Activated T-helper 1 cell treated with anti-CD3 and anti-CD28 coated beads, Interleukin-12 subunit alpha, Interleukin-12 subunit beta, Interleukin-2, Interleukin-4 antibody, amounts not matched to agents 30 ng/mL and 10 ng/mL and 1 ng/mL, durations not matched to agents 14 hours and 24 hours and 36 hours (primary cell): ENCODE results near the gene GFER. TPM values are rescaled to one million over a fixed set of nuclear protein-coding genes. Genes with fewer than 3 reads are reported as not detected.
A peak's percentile ranks its signal among the peaks of the same experiment; 100 is the strongest.

ENCODE experiments used
- DNase-seq: peaks from one replicate; pipeline ENCODE4 v3.0.0; 2021; ENCODE audit warnings: low spot score
- H3K27ac Mint-ChIP-seq: one replicate; pipeline ENCODE4 v1.8.0; 2021; ENCODE audit warnings: mild to moderate bottlenecking, mixed read lengths
- H3K27me3 Mint-ChIP-seq: one replicate; pipeline ENCODE4 v1.8.0; 2022; ENCODE audit warnings: mild to moderate bottlenecking, moderate library complexity, mixed read lengths; ENCODE audit not compliant: insufficient read depth
- H3K36me3 Mint-ChIP-seq: one replicate; pipeline ENCODE4 v1.8.0; 2021; ENCODE audit warnings: low read depth, mixed read lengths
- H3K4me1 Mint-ChIP-seq: one replicate; pipeline ENCODE4 v1.8.0; 2021; ENCODE audit warnings: low read depth, mixed read lengths
- H3K4me3 Mint-ChIP-seq: one replicate; pipeline ENCODE4 v1.8.0; 2021; ENCODE audit warnings: mild to moderate bottlenecking, moderate library complexity, mixed read lengths
- H3K9me3 Mint-ChIP-seq: one replicate; pipeline ENCODE4 v1.8.0; 2021; ENCODE audit warnings: mixed read lengths
- intact Hi-C: fragments of 100-400 bp; cut with micrococcal nuclease; formaldehyde crosslinking; loops from one replicate; pipeline ENCODE4 v1.15.1; 2024
- total RNA-seq: library from RNA; stranded (reverse); gene quantifications from 2 replicates; pipeline ENCODE4 v1.2.3, GENCODE V29; 2022

The GFER gene
- total RNA-seq, 1 donor from 2014 or later = 46.2 TPM

DNA sequence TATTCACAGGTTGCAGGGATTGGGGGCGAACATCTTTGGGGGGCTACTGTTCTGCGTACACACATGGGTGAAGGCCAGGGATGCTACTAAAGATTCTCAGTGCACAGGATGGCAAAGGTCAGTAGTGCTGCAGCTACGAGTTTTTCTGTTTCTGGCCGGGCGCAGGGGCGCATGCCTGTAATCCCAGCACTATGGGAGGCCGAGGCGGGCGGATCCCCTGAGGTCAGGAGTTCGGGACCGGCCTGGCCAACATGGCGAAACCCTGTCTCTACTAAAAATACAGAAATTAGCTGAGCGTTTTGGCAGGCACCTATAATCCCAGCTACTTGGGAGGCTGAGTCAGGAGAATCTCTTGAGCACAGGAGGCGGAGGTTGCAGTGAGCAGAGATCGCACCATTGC is 29.5 kb downstream of the GFER start:
- Mint-ChIP-seq H3K4me3 (no peak overlapping the region), H3K4me1 (peaks cover 9% of the 10 kb centered on the region), H3K9me3 (no peaks in the 10 kb centered on the region), H3K36me3 (peaks cover 6% of the 10 kb centered on the region), H3K27ac (no peak overlapping the region), H3K27me3 (peaks cover 4% of the 10 kb centered on the region)
- no peak for DNase-seq
- intact Hi-C loops = no loop called here

- H3K36me3 Mint-ChIP-seq = peaks cover under 1% of the 10 kb centered on the region
- intact Hi-C loops = no loop called here
Measured at GRCh38 chr16:2015117-2015946, 31.3 kb downstream of the GFER start.

GRCh38 chr16:2015947-2016208 is 31.9 kb downstream of the GFER start:
- Mint-ChIP-seq H3K4me1 (peaks cover 4% of the 10 kb centered on the region), H3K4me3 (no peak overlapping the region), H3K9me3 (no peaks in the 10 kb centered on the region), H3K27ac (no peak overlapping the region), H3K36me3 (no peaks in the 10 kb centered on the region), H3K27me3 (peaks cover 15% of the 10 kb centered on the region)
- intact Hi-C loops = no loop called here
- no peak for DNase-seq

More at GRCh38 chr16:2015117-2015946, 31.3 kb downstream of the GFER start:
- DNase-seq = no peak
- Mint-ChIP-seq H3K4me1 (peaks cover 2% of the 10 kb centered on the region), H3K9me3 (no peaks in the 10 kb centered on the region), H3K4me3 (no peak overlapping the region), H3K27me3 (peaks cover 12% of the 10 kb centered on the region), H3K27ac (no peak overlapping the region)

GRCh38 chr16:2016407-2016922 is 32.5 kb downstream of the GFER start:
- peaks cover 18% of the 10 kb centered on the region for H3K27me3 Mint-ChIP-seq
- no peak overlapping the region for H3K27ac Mint-ChIP-seq
- intact Hi-C loops = no loop called here
- DNase-seq = no peak
- no peaks in the 10 kb centered on the region for H3K36me3 Mint-ChIP-seq
- no peaks in the 10 kb centered on the region for H3K9me3 Mint-ChIP-seq
- peaks cover 4% of the 10 kb centered on the region for H3K4me1 Mint-ChIP-seq
- H3K4me3 Mint-ChIP-seq = no peak overlapping the region

DNA sequence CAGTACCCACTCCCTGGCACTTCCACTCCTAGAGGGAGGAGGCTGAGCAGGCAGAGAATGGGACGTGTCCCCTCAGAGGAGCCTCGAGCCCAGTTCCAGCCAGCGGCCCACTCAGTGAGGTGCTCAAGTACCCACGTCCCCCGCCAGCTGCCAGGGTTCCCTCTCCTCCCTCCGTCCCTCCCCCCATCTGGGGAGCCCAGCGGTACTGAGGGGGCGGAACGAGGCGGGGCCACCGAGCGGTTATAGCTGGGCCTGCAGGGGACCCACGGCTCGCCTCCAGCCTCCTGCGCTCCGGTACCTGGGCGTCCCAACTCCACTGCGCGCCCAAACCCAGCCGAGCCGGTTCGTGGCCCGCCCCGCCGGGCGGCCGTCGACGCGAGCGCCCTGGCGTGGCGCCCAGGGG is 35.5 kb downstream of the GFER start, which contains the start of gene NPW:
Gene NPW, plus strand, starts transcription at position 268 of the 403 bp plus-strand sequence.
- H3K4me3 Mint-ChIP-seq = peak within 1 kb of the TSS; percentile 42
- no peak for DNase-seq
- H3K36me3 Mint-ChIP-seq = no peaks in the 10 kb centered on the region
- H3K4me1 Mint-ChIP-seq = peaks cover 16% of the 10 kb centered on the region
- H3K27ac Mint-ChIP-seq = peak within 1 kb of the TSS; percentile 52
- H3K9me3 Mint-ChIP-seq = no peaks in the 10 kb centered on the region
- peaks cover 28% of the 10 kb centered on the region for H3K27me3 Mint-ChIP-seq
- intact Hi-C loops = no loop called here

DNA sequence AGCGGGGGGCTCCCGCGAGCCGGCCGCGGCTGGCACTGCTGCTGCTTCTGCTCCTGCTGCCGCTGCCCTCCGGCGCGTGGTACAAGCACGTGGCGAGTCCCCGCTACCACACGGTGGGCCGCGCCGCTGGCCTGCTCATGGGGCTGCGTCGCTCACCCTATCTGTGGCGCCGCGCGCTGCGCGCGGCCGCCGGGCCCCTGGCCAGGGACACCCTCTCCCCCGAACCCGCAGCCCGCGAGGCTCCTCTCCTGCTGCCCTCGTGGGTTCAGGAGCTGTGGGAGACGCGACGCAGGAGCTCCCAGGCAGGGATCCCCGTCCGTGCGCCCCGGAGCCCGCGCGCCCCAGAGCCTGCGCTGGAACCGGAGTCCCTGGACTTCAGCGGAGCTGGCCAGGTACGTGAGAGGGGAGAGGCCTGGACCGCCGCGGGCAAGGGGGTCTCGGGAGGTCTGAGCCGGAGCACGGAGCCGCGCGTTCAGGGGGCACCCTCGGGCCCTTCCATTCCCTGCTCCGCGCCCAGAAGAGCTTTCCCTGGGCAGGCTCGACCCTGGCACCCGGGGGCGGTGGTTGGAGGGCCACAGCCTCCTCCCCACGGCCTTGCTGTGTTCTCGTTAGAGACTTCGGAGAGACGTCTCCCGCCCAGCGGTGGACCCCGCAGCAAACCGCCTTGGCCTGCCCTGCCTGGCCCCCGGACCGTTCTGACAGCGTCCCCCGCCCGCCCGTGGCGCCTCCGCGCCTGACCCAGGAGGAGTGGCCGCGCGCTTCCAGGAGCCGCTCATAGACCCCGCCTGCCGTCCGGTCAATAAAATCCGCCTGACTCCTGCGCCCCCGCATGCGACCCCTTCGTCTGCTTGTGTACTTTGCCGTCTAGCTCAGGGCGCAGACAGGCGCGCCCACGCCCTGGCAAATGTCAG is 36.2 kb downstream of the GFER start:
- Mint-ChIP-seq H3K4me3 (peak overlapping the region; percentile 42), H3K9me3 (no peaks in the 10 kb centered on the region)

GRCh38 chr16:2022723-2023091 is 38.7 kb downstream of the GFER start:
- Mint-ChIP-seq H3K4me1 (peaks cover 16% of the 10 kb centered on the region), H3K36me3 (no peaks in the 10 kb centered on the region), H3K27me3 (peaks cover 34% of the 10 kb centered on the region), H3K4me3 (peak overlapping the region; percentile 77), H3K9me3 (no peaks in the 10 kb centered on the region), H3K27ac (no peak overlapping the region)
- DNase-seq = no peak
- intact Hi-C loops = loop anchor here (1.0 to 10.0 kb wide), 9 partner anchors 13 to 242 kb away; partner anchors contain the start of genes CASKIN1, E4F1, GFER and NOXO1

More for the DNA sequence above, 36.2 kb downstream of the GFER start:
- intact Hi-C loops = loop anchor here (5.0 to 10.0 kb wide), 3 partner anchors 38 to 245 kb away; partner anchors contain the start of genes CASKIN1, GFER, NOXO1 and RNPS1
- peak overlapping the region; percentile 52 for H3K27ac Mint-ChIP-seq
- peaks cover 16% of the 10 kb centered on the region for H3K4me1 Mint-ChIP-seq
- no peaks in the 10 kb centered on the region for H3K36me3 Mint-ChIP-seq
- no peak for DNase-seq
- peaks cover 27% of the 10 kb centered on the region for H3K27me3 Mint-ChIP-seq

GRCh38 chr16:2023092-2024031 is 39.4 kb downstream of the GFER start:
- peaks cover 16% of the 10 kb centered on the region for H3K4me1 Mint-ChIP-seq
- intact Hi-C loops = loop anchor here (1.0 to 10.0 kb wide), 9 partner anchors 14 to 241 kb away; partner anchors contain the start of genes CASKIN1, E4F1, GFER and NOXO1
- H3K4me3 Mint-ChIP-seq = peak overlapping the region; percentile 77
- H3K9me3 Mint-ChIP-seq = no peaks in the 10 kb centered on the region
- peak; percentile 92 for DNase-seq
- no peaks in the 10 kb centered on the region for H3K36me3 Mint-ChIP-seq
- peaks cover 38% of the 10 kb centered on the region for H3K27me3 Mint-ChIP-seq
- H3K27ac Mint-ChIP-seq = no peak overlapping the region

- peaks cover 33% of the 10 kb centered on the region for H3K27me3 Mint-ChIP-seq
- no peaks in the 10 kb centered on the region for H3K36me3 Mint-ChIP-seq
- intact Hi-C loops = loop anchor here (5.0 to 10.0 kb wide), 3 partner anchors 42 to 241 kb away; partner anchors contain the start of genes CASKIN1, GFER, NOXO1 and RNPS1
- no peak for DNase-seq
- peaks cover 16% of the 10 kb centered on the region for H3K4me1 Mint-ChIP-seq
- H3K27ac Mint-ChIP-seq = peak overlapping the region; percentile 11
- no peak overlapping the region for H3K4me3 Mint-ChIP-seq
- no peaks in the 10 kb centered on the region for H3K9me3 Mint-ChIP-seq
Measured at GRCh38 chr16:2024032-2024420, 40.0 kb downstream of the GFER start.

DNA sequence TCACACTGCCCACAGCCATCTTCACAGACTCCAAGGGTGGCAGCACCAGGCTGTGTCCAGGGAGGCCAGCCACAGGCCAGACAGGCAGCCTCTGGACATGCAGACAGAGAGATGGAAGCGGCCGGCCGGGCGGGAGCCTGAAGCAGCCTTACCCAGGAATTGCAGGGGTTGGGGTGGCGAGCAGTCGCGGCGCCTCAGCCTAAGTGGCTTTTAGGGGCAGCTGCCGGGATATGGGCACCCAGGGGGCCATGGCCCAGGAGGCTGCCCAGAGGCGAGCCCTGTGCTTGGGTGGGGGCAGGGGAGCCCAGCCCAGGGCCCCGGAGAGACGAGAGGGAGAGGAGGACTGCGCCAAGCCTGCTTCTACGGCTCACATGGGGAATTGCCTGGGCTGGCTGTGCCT is 41.3 kb downstream of the GFER start:
- Mint-ChIP-seq H3K9me3 (no peaks in the 10 kb centered on the region), H3K27me3 (peaks cover 32% of the 10 kb centered on the region), H3K4me1 (peaks cover 16% of the 10 kb centered on the region), H3K36me3 (no peaks in the 10 kb centered on the region), H3K4me3 (no peak overlapping the region), H3K27ac (peak overlapping the region; percentile 48)
- no peak for DNase-seq
- intact Hi-C loops = loop anchor here (10.0 kb wide), 1 partner anchor 240 kb away; the partner anchor contains the start of gene RNPS1

GRCh38 chr16:2025878-2026460 is 42.0 kb downstream of the GFER start:
- peaks cover 28% of the 10 kb centered on the region for H3K27me3 Mint-ChIP-seq
- no peaks in the 10 kb centered on the region for H3K36me3 Mint-ChIP-seq
- DNase-seq = no peak
- H3K9me3 Mint-ChIP-seq = no peaks in the 10 kb centered on the region
- peak overlapping the region; percentile 61 for H3K4me3 Mint-ChIP-seq
- peaks cover 12% of the 10 kb centered on the region for H3K4me1 Mint-ChIP-seq
- no peak overlapping the region for H3K27ac Mint-ChIP-seq
- intact Hi-C loops = loop anchor here (10.0 kb wide), 1 partner anchor 239 kb away; the partner anchor contains the start of gene RNPS1
